ENCODE data around the gene IGHMBP2. TPM values are rescaled to one million over a fixed set of nuclear protein-coding genes. Genes with fewer than 3 reads are reported as not detected.

Gene IGHMBP2
- total and polyA plus RNA-seq, 2 of the 8 experiments (the other 6 are each of a cell fraction or from before 2014, with no cell fraction given): 8.4 to 17.6 TPM

DNA sequence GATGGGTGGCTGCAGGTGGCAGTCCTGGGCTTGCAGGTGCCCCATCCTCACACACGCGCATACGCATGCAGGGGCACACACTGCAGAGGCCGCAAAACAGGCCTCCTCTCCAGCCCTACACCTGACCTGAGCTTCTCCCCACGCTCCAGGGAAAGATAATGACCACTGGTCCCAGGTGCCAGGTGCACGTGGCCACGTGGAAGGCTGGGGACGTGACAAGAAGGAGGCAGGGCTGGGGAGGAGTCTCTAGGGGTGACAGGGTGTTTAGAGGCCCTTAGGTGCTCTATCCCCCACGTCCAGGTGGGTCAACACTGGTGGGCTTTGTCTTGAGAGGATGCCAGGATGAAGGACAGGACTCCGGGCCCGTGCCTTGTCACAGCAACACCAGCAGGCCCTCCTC is 38.5 kb upstream of the IGHMBP2 start:
- peaks cover 0 to 3% (median 0%) of the 10 kb centered on the region in 4 experiments; a peak in 1 of 7 replicates for H3K27me3 ChIP-seq (replicated peaks in 1 of 4; ENCODE audit: control insufficient read depth in 3 of 4, extremely low read depth in 1 of 4, insufficient read depth in 3 of 4, low read length in 3 of 4)
- no peaks in the 10 kb centered on the region for H3K36me3 ChIP-seq (ENCODE audit: control insufficient read depth in 2 of 4, insufficient read depth in 4 of 4, low read length in 3 of 4)
- H3K9ac ChIP-seq (replicated peaks in 1 of 4; ENCODE audit: extremely low read depth in 1 of 4, low read depth in 3 of 4, low read length in 3 of 4): no peak overlapping the region
- H3K18ac ChIP-seq (ENCODE audit: extremely low read depth, low read length): no peak overlapping the region
- H4K5ac ChIP-seq (ENCODE audit: insufficient read length, low read depth, low read length): no peak overlapping the region
- POLR2A ChIA-PET (ENCODE audit: partially characterized antibody): no interaction called here
- H2BK20ac ChIP-seq (ENCODE audit: low read length): no peak overlapping the region
- no peak overlapping the region for H3K23ac ChIP-seq (ENCODE audit: insufficient read length)
- no peak overlapping the region for H3K14ac ChIP-seq (ENCODE audit: insufficient read length)
- no peaks in the 10 kb centered on the region for H3K23me2 ChIP-seq (ENCODE audit: low read depth, low read length)
- no peak overlapping the region for H2BK120ac ChIP-seq (replicated peaks; ENCODE audit: low read depth, low read length)
- no peak overlapping the region for H3K27ac ChIP-seq (ENCODE audit: low read depth, low read length)
- no peak overlapping the region for H3K4me2 ChIP-seq (ENCODE audit: insufficient read depth in 1 of 2, low read depth in 2 of 2, low read length in 2 of 2)
- H3K56ac ChIP-seq (replicated peaks; ENCODE audit: insufficient read length, low read depth, low read length): no peak overlapping the region
- H3K79me1 ChIP-seq (ENCODE audit: low read depth, low read length): no peaks in the 10 kb centered on the region
- no peak overlapping the region for H3K4me3 ChIP-seq (ENCODE audit: extremely low read depth in 1 of 4, insufficient read depth in 2 of 4, low read depth in 3 of 4, low read length in 4 of 4)
- DNase-seq (ENCODE audit: low read depth in 1 of 2, low spot score in 2 of 2): no peak
- H2AFZ ChIP-seq (ENCODE audit: low read length): no peak overlapping the region
- no peak for FAIRE-seq
- no peaks in the 10 kb centered on the region for H4K20me1 ChIP-seq (replicated peaks in 1 of 2; ENCODE audit: control insufficient read depth in 1 of 2, insufficient read depth in 2 of 2, low read length in 2 of 2)
- H2BK12ac ChIP-seq (ENCODE audit: low read depth, low read length): no peak overlapping the region
- H4K8ac ChIP-seq (ENCODE audit: extremely low read depth, insufficient read depth, low read length): no peak overlapping the region
- CTCF ChIA-PET (ENCODE audit: partially characterized antibody): interaction anchor here (0.7 kb wide), 2 partner anchors 30 to 382 kb away, joined by 3 read pairs; no protein-coding TSS in a partner anchor
- H2BK5ac ChIP-seq (ENCODE audit: low read depth, low read length): 0 out of 2 replicates have a peak overlapping the region, but pooled peaks have one; percentile 66
- no peaks in the 10 kb centered on the region for H3K79me2 ChIP-seq (ENCODE audit: control insufficient read depth in 1 of 2, insufficient read depth in 2 of 2, low read length in 2 of 2)
- no peak overlapping the region for H3K4ac ChIP-seq (replicated peaks; ENCODE audit: insufficient read length, low read depth, low read length)
- peaks cover 0 to 6% of the 10 kb centered on the region in 2 experiments; a peak in 1 of 4 replicates for H3K9me3 ChIP-seq (ENCODE audit: insufficient read depth in 2 of 2, low read depth in 1 of 2, low read length in 1 of 2)
- peaks cover 4 to 12% (median 6%) of the 10 kb centered on the region in 4 experiments; a peak in 6 of 7 replicates for H3K4me1 ChIP-seq (replicated peaks in 1 of 4; ENCODE audit: control insufficient read depth in 3 of 4, insufficient read depth in 4 of 4, low read length in 3 of 4)
- no peak overlapping the region; the same call in 1 of the 2 replicates for H2BK15ac ChIP-seq (ENCODE audit: low read length)
- WGBS, 2 experiments (ENCODE audit: extremely low coverage in 1 of 2, insufficient coverage in 1 of 2, insufficient read length in 1 of 2, insufficient replicate concordance in 2 of 2, low coverage in 1 of 2, low lambda C conversion rate in 2 of 2, missing lambda C conversion rate in 1 of 2): 91% methylated on average over 11 of the region's 11 CpGs; no CpG with 5 or more reads in 1 of the 2 experiments
- no peak overlapping the region for H2AK5ac ChIP-seq (ENCODE audit: low read depth, low read length)
- H4K91ac ChIP-seq (replicated peaks; ENCODE audit: insufficient read length, low read length): peak overlapping the region; percentile 13
- TF ChIP-seq KDM1A (IDR thresholded peaks at IDR 0.05; ENCODE audit: borderline replicate concordance, low read length): no peak
- TF ChIP-seq EZH2 (IDR thresholded peaks at IDR 0.05; ENCODE audit: low read depth, low read length, severe bottlenecking): no peak
- TF ChIP-seq E2F6 (IDR thresholded peaks at IDR 0.05): no peak
- TF ChIP-seq SIX5 (IDR thresholded peaks at IDR 0.05; ENCODE audit: low read depth, low read length): no peak
- TF ChIP-seq USF2 (IDR thresholded peaks at IDR 0.05; ENCODE audit: low read length): no peak
- TF ChIP-seq SP1 (IDR thresholded peaks at IDR 0.05; ENCODE audit: low read depth, low read length): no peak
- TF ChIP-seq, protein P1, sequence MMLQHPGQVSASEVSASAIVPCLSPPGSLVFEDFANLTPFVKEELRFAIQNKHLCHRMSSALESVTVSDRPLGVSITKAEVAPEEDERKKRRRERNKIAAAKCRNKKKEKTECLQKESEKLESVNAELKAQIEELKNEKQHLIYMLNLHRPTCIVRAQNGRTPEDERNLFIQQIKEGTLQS (IDR thresholded peaks at IDR 0.05; ENCODE audit: insufficient read depth, low read depth, low read length): no peak
- no peak for TF ChIP-seq NRF1 (IDR thresholded peaks at IDR 0.05; ENCODE audit: low read depth, low read length)
- no peak for TF ChIP-seq FOSL1 (IDR thresholded peaks at IDR 0.05; ENCODE audit: insufficient read depth, low read depth, low read length)
- no peak for TF ChIP-seq CBX5 (IDR thresholded peaks at IDR 0.05; ENCODE audit: low read depth, low read length)
- TF ChIP-seq CEBPB (IDR thresholded peaks at IDR 0.05; ENCODE audit: low read depth, low read length): no peak
- no peak for TF ChIP-seq BRCA1 (IDR thresholded peaks at IDR 0.05; ENCODE audit: low read depth, low read length)

Measured in H1 (cell line).